ENCODE data around the gene BMP7. TPM values are rescaled to one million over a fixed set of nuclear protein-coding genes. Genes with fewer than 3 reads are reported as not detected.

Gene BMP7
- total and polyA plus RNA-seq, 2 of the 8 experiments (the other 6 are each of a cell fraction or from before 2014, with no cell fraction given), result 9.2 to 14.7 TPM

- H3K18ac ChIP-seq (ENCODE audit: extremely low read depth, low read length), result no peak overlapping the region
- peaks cover 6 to 8% of the 10 kb centered on the region in 2 experiments; a peak in 1 of 4 replicates for H3K9me3 ChIP-seq (ENCODE audit: insufficient read depth in 2 of 2, low read depth in 1 of 2, low read length in 1 of 2)
- no peak for FAIRE-seq
- H4K5ac ChIP-seq (ENCODE audit: insufficient read length, low read depth, low read length), result no peak overlapping the region
- CTCF ChIA-PET (ENCODE audit: partially characterized antibody), result interaction anchor here (1.1 to 3.5 kb wide), 4 partner anchors 12 to 92 kb away, joined by 3 to 20 read pairs (median 7); no protein-coding TSS in a partner anchor
- H3K4me1 ChIP-seq (replicated peaks in 1 of 4; ENCODE audit: control insufficient read depth in 3 of 4, insufficient read depth in 4 of 4, low read length in 3 of 4), result peaks cover 0 to 8% (median 2%) of the 10 kb centered on the region in 4 experiments; a peak in 3 of 7 replicates
- no peaks in the 10 kb centered on the region for H3K36me3 ChIP-seq (ENCODE audit: control insufficient read depth in 2 of 4, insufficient read depth in 4 of 4, low read length in 3 of 4)
- H4K8ac ChIP-seq (ENCODE audit: extremely low read depth, insufficient read depth, low read length), result no peak overlapping the region
- no peak overlapping the region for H4K91ac ChIP-seq (replicated peaks; ENCODE audit: insufficient read length, low read length)
- H3K4me3 ChIP-seq (ENCODE audit: extremely low read depth in 1 of 4, insufficient read depth in 2 of 4, low read depth in 3 of 4, low read length in 4 of 4), result no peak overlapping the region
- H3K79me2 ChIP-seq (ENCODE audit: control insufficient read depth in 1 of 2, insufficient read depth in 2 of 2, low read length in 2 of 2), result no peaks in the 10 kb centered on the region
- H2AK5ac ChIP-seq (ENCODE audit: low read depth, low read length), result no peak overlapping the region
- 85% methylated on average over 8 of the region's 8 CpGs; no CpG with 5 or more reads in 1 of the 2 experiments for WGBS, 2 experiments (ENCODE audit: extremely low coverage in 1 of 2, insufficient coverage in 1 of 2, insufficient read length in 1 of 2, insufficient replicate concordance in 2 of 2, low coverage in 1 of 2, low lambda C conversion rate in 2 of 2, missing lambda C conversion rate in 1 of 2)
- no peak overlapping the region for H3K23ac ChIP-seq (ENCODE audit: insufficient read length)
- H3K4me2 ChIP-seq (ENCODE audit: insufficient read depth in 1 of 2, low read depth in 2 of 2, low read length in 2 of 2), result no peak overlapping the region
- peaks cover 0 to under 1% (median under 1%) of the 10 kb centered on the region in 4 experiments; a peak in 3 of 7 replicates for H3K27me3 ChIP-seq (replicated peaks in 1 of 4; ENCODE audit: control insufficient read depth in 3 of 4, extremely low read depth in 1 of 4, insufficient read depth in 3 of 4, low read length in 3 of 4)
- H2BK12ac ChIP-seq (ENCODE audit: low read depth, low read length), result no peak overlapping the region
- H3K27ac ChIP-seq (ENCODE audit: low read depth, low read length), result no peak overlapping the region
- no peak overlapping the region for H3K4ac ChIP-seq (replicated peaks; ENCODE audit: insufficient read length, low read depth, low read length)
- no peaks in the 10 kb centered on the region for H3K23me2 ChIP-seq (ENCODE audit: low read depth, low read length)
- no peak overlapping the region for H3K14ac ChIP-seq (ENCODE audit: insufficient read length)
- H2BK15ac ChIP-seq (ENCODE audit: low read length), result no peak overlapping the region
- peaks cover 6% of the 10 kb centered on the region; the same call in 1 of the 2 replicates for H3K79me1 ChIP-seq (ENCODE audit: low read depth, low read length)
- H2AFZ ChIP-seq (ENCODE audit: low read length), result no peak overlapping the region
- POLR2A ChIA-PET (ENCODE audit: partially characterized antibody), result interaction anchor here (1.1 kb wide), 1 partner anchor 8 kb away, joined by 4 read pairs; no protein-coding TSS in a partner anchor
- H3K56ac ChIP-seq (replicated peaks; ENCODE audit: insufficient read length, low read depth, low read length), result no peak overlapping the region
- no peak overlapping the region for H2BK20ac ChIP-seq (ENCODE audit: low read length)
- DNase-seq (ENCODE audit: low read depth in 1 of 2, low spot score in 2 of 2), result no peak
- no peaks in the 10 kb centered on the region for H4K20me1 ChIP-seq (replicated peaks in 1 of 2; ENCODE audit: control insufficient read depth in 1 of 2, insufficient read depth in 2 of 2, low read length in 2 of 2)
- no peak overlapping the region for H2BK120ac ChIP-seq (replicated peaks; ENCODE audit: low read depth, low read length)
- no peak overlapping the region for H2BK5ac ChIP-seq (ENCODE audit: low read depth, low read length)
- H3K9ac ChIP-seq (replicated peaks in 1 of 4; ENCODE audit: extremely low read depth in 1 of 4, low read depth in 3 of 4, low read length in 3 of 4), result no peak overlapping the region
- TF ChIP-seq E2F6 (IDR thresholded peaks at IDR 0.05), result no peak
Measured at GRCh38 chr20:57240581-57241362, 25.7 kb downstream of the BMP7 start.

Data from H1 (cell line).